ENCODE measurements around the gene C9orf50. TPM values are rescaled to one million over a fixed set of nuclear protein-coding genes. Genes with fewer than 3 reads are reported as not detected.

The C9orf50 gene
- polyA plus RNA-seq, 1 donor from 2014 or later: not detected

GRCh38 chr9:129669141-129669718 is 48.3 kb upstream of the C9orf50 start (continued):
- no peak for TF ChIP-seq SMC3 (conservative IDR thresholded peaks at IDR 0.05; ENCODE audit: poor library complexity)

DNA sequence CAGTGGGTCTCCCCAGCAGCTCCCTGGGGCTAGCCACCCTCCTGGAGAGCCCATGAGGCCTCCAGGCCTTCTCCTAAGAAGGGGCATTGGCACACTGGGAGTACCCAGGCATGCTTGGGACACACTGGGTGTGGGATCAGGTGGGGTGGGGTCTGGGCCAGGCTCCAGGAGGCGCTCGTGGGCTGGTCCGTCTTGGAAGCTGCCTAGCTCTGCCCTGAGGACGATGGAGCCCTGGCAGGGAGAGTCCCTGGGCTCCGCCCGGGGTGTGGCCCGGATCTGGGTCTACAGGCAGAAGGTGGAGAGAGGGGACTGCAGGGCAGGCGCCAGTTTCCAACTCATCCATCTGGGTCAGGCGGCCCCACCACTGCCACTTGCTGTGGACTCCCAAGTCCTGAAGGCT is 46.9 kb upstream of the C9orf50 start:
- no peak for TF ChIP-seq REST (IDR thresholded peaks at IDR 0.05; ENCODE audit: borderline replicate concordance)
- TF ChIP-seq EP300 (conservative IDR thresholded peaks at IDR 0.05; ENCODE audit: poor library complexity, severe bottlenecking): no peak
- no peak for TF ChIP-seq TAF1 (IDR thresholded peaks at IDR 0.05; ENCODE audit: low read depth)
- TF ChIP-seq CTCF (IDR thresholded peaks at IDR 0.05; ENCODE audit: poor library complexity, severe bottlenecking): no peak
- TF ChIP-seq POLR2AphosphoS5 (IDR thresholded peaks at IDR 0.05): no peak
- TF ChIP-seq MXI1 (conservative IDR thresholded peaks at IDR 0.05; ENCODE audit: poor library complexity, severe bottlenecking): no peak
- no peak for TF ChIP-seq EZH2 (IDR thresholded peaks at IDR 0.05; ENCODE audit: borderline replicate concordance, insufficient read depth, low read length, poor library complexity, severe bottlenecking)
- TF ChIP-seq RAD21 (conservative IDR thresholded peaks at IDR 0.05): no peak
- no peak for TF ChIP-seq SMC3 (conservative IDR thresholded peaks at IDR 0.05; ENCODE audit: poor library complexity)
- no peak overlapping the region for H3K4me2 ChIP-seq (ENCODE audit: low read length)
- no peak overlapping the region for H3K27ac ChIP-seq (ENCODE audit: low read length)
- H3K27me3 ChIP-seq (ENCODE audit: insufficient read depth, low read depth, low read length): peaks cover 33% of the 10 kb centered on the region
- no peaks in the 10 kb centered on the region for H4K20me1 ChIP-seq (ENCODE audit: insufficient read depth)
- H3K9me2 ChIP-seq (ENCODE audit: insufficient read depth, low read length): no peaks in the 10 kb centered on the region
- no peak overlapping the region for H3K4me3 ChIP-seq (ENCODE audit: low read length)
- no peaks in the 10 kb centered on the region for H3K9me3 ChIP-seq (ENCODE audit: low read length)
- H3K79me2 ChIP-seq (replicated peaks; ENCODE audit: insufficient read depth, low read length): no peaks in the 10 kb centered on the region
- H2AFZ ChIP-seq (ENCODE audit: low read depth, low read length): no peak overlapping the region
- no peaks in the 10 kb centered on the region for H3K36me3 ChIP-seq (ENCODE audit: insufficient read depth, low read length)
- H3F3A ChIP-seq (ENCODE audit: insufficient read depth, low read length, poor library complexity, severe bottlenecking): no peaks in the 10 kb centered on the region
- no peak overlapping the region for H3K9ac ChIP-seq (ENCODE audit: low read length)

DNA sequence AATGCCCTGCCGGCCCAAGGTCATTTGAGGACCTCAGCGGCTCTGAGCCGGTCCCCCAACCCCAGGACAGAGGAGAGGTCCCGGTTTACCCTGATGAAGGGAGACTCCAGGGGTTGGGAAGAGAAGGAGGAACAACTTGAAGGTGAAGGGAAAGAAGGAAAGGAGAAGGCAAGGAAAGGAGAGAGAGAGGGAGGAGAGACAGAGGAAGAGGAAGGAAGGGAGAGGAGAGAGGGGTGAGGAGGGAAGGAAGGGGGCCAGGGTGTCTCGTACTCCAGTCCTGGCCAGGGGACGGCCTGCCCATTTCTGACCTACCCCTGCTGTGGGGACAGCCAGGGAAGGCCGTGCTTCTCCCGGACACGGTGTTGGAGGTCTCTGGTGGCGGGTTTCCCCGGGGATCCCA is 46.5 kb upstream of the C9orf50 start:
- H3K79me2 ChIP-seq (replicated peaks; ENCODE audit: insufficient read depth, low read length): no peaks in the 10 kb centered on the region
- no peak overlapping the region for H3K4me2 ChIP-seq (ENCODE audit: low read length)
- H3K9ac ChIP-seq (ENCODE audit: low read length): no peak overlapping the region
- TF ChIP-seq SMC3 (conservative IDR thresholded peaks at IDR 0.05; ENCODE audit: poor library complexity): no peak
- no peak for TF ChIP-seq RAD21 (conservative IDR thresholded peaks at IDR 0.05)
- TF ChIP-seq EP300 (conservative IDR thresholded peaks at IDR 0.05; ENCODE audit: poor library complexity, severe bottlenecking): no peak
- TF ChIP-seq TAF1 (IDR thresholded peaks at IDR 0.05; ENCODE audit: low read depth): no peak
- TF ChIP-seq CTCF (IDR thresholded peaks at IDR 0.05; ENCODE audit: poor library complexity, severe bottlenecking): no peak
- TF ChIP-seq MXI1 (conservative IDR thresholded peaks at IDR 0.05; ENCODE audit: poor library complexity, severe bottlenecking): no peak
- no peak for TF ChIP-seq REST (IDR thresholded peaks at IDR 0.05; ENCODE audit: borderline replicate concordance)
- TF ChIP-seq EZH2 (IDR thresholded peaks at IDR 0.05; ENCODE audit: borderline replicate concordance, insufficient read depth, low read length, poor library complexity, severe bottlenecking): no peak
- no peak for TF ChIP-seq POLR2AphosphoS5 (IDR thresholded peaks at IDR 0.05)
- H3F3A ChIP-seq (ENCODE audit: insufficient read depth, low read length, poor library complexity, severe bottlenecking): no peaks in the 10 kb centered on the region
- no peaks in the 10 kb centered on the region for H3K36me3 ChIP-seq (ENCODE audit: insufficient read depth, low read length)
- no peak overlapping the region for H3K4me3 ChIP-seq (ENCODE audit: low read length)
- no peak overlapping the region for H2AFZ ChIP-seq (ENCODE audit: low read depth, low read length)
- H3K27me3 ChIP-seq (ENCODE audit: insufficient read depth, low read depth, low read length): peaks cover 33% of the 10 kb centered on the region
- H4K20me1 ChIP-seq (ENCODE audit: insufficient read depth): no peaks in the 10 kb centered on the region
- H3K27ac ChIP-seq (ENCODE audit: low read length): no peak overlapping the region
- no peaks in the 10 kb centered on the region for H3K9me2 ChIP-seq (ENCODE audit: insufficient read depth, low read length)
- no peaks in the 10 kb centered on the region for H3K9me3 ChIP-seq (ENCODE audit: low read length)

All from neural cell (in vitro differentiated cells).